Spleen (tissue), 11 donors: ENCODE measurements around the gene HMX1. TPM values are rescaled to one million over a fixed set of nuclear protein-coding genes. Genes with fewer than 3 reads are reported as not detected.
A peak's percentile ranks its signal among the peaks of the same experiment; 100 is the strongest.

Experiments
- DNase-seq: peaks from one replicate; pipeline ENCODE4 v3.0.0-alpha.2; 2020
- H3K27ac ChIP-seq, 8 donors: fragments of 200-600 bp; sonication (generic) in 7 of 8; 1 replicate in 4 of 8; 2 replicates in 4 of 8; pipeline versions ENCODE4 v1.5.0 to v1.8.0; 2016 to 2021; ENCODE audit warnings: inconsistent platforms in 4 of 8, mild to moderate bottlenecking in 4 of 8, moderate library complexity in 1 of 8
- H3K27me3 ChIP-seq, 7 donors: fragments of 200-600 bp; sonication (generic) in 6 of 7; replicated peaks in 1 of 7; 1 replicate in 4 of 7; 2 replicates in 3 of 7; pipeline versions ENCODE4 v1.5.0 to v1.8.0; 2016 to 2021; ENCODE audit warnings: inconsistent platforms in 3 of 7, mild to moderate bottlenecking in 1 of 7
- H3K36me3 ChIP-seq, 6 donors: fragments of 200-600 bp; sonication (generic) in 5 of 6; 1 replicate in 4 of 6; 2 replicates in 2 of 6; pipeline versions ENCODE4 v1.5.0 to v1.8.0; 2016 to 2021; ENCODE audit warnings: inconsistent platforms in 2 of 6
- H3K4me1 ChIP-seq, 6 donors: fragments of 200-600 bp; sonication (generic) in 5 of 6; 1 replicate in 3 of 6; 2 replicates in 3 of 6; pipeline versions ENCODE4 v1.5.0 to v1.8.0; 2016 to 2021; ENCODE audit warnings: inconsistent platforms in 3 of 6
- H3K4me3 ChIP-seq, 8 donors: fragments of 200-600 bp; sonication (generic) in 7 of 8; 1 replicate in 4 of 8; 2 replicates in 4 of 8; pipeline versions ENCODE4 v1.5.0 to v1.8.0; 2016 to 2021; ENCODE audit warnings: inconsistent platforms in 4 of 8, mild to moderate bottlenecking in 4 of 8, moderate library complexity in 2 of 8
- H3K9me3 ChIP-seq, 8 donors: fragments of 200-600 bp; sonication (generic) in 7 of 8; 1 replicate in 4 of 8; 2 replicates in 4 of 8; pipeline versions ENCODE4 v1.5.0 to v1.8.0; 2016 to 2021; ENCODE audit warnings: inconsistent platforms in 4 of 8
- CTCF ChIP-seq, 11 experiments: fragments of 200-600 bp in 7 of 11; fragments of 450-650 bp in 4 of 11; sonication (generic) in 4 of 11; IDR thresholded peaks in 8 of 11; conservative IDR thresholded peaks in 3 of 11; 1 replicate in 7 of 11; 2 replicates in 4 of 11; pipeline versions ENCODE4 v1.4.0 to v1.8.0; 2016 to 2021; ENCODE audit warnings: antibody characterized with exemption in 11 of 11, inconsistent platforms in 4 of 11, mild to moderate bottlenecking in 1 of 11
- POLR2A ChIP-seq, 3 donors: fragments of 450-650 bp; IDR thresholded peaks; one replicate each; pipeline ENCODE4 v1.5.1; 2017; ENCODE audit warnings: antibody characterized with exemption in 3 of 3, mild to moderate bottlenecking in 1 of 3
- POLR2AphosphoS5 ChIP-seq, 3 donors: sonication (generic); formaldehyde crosslinking; IDR thresholded peaks; one replicate each; pipeline ENCODE4 v1.5.1; 2017; ENCODE audit warnings: antibody characterized with exemption in 3 of 3
- WGBS, 5 donors: extraction: QIAGEN DNeasy Blood & Tissue Kit in 3 of 5; methylation state at CpG; one replicate each; pipeline versions ENCODE4 v1.1.5 to v1.1.7; 2013 to 2018; 5-methylcytosine and 5-hydroxymethylcytosine counted together
- intact Hi-C: fragments of 100-400 bp; cut with DNase I; formaldehyde crosslinking; loops from one replicate; pipeline ENCODE4 v1.15.0; 2023; ENCODE audit warnings: low total_unique reads
- polyA plus RNA-seq, 3 donors: library from polyadenylated mRNA; stranded (reverse); fragments of 200-250 nt; gene quantifications; one replicate each; pipeline ENCODE4 v1.2.1, GENCODE V29; 2013
- total RNA-seq, 7 donors: library from RNA; depleted of rRNA in 3 of 7; stranded (reverse); fragments of >200 nt in 3 of 7; fragmentation: NEBNext Ultra II Directional in 4 of 7; extraction: Animal tissue kit (Norgen Biotek cat#: 25700) in 4 of 7; gene quantifications; one replicate each; pipeline versions ENCODE4 v1.1.0 to v1.2.1, GENCODE V29; 2016 to 2021
- donor health status: healthy with polysubstance abuse.
- donor health status: DM: no; HTN: no; CAD: no; lungs with moderate emphysema.
- donor health status: DM: no; HTN: no; CAD: no.
- donor health status: Bipolar disorder and iron deficiency.
- donor health status: healthy.
- donor health status: DM: no; HTN: no; CAD: no.
- donor health status: DM: yes; HTN: yes; CAD: no.

The HMX1 gene
- total and polyA plus RNA-seq, 10 donors: not detected

DNA sequence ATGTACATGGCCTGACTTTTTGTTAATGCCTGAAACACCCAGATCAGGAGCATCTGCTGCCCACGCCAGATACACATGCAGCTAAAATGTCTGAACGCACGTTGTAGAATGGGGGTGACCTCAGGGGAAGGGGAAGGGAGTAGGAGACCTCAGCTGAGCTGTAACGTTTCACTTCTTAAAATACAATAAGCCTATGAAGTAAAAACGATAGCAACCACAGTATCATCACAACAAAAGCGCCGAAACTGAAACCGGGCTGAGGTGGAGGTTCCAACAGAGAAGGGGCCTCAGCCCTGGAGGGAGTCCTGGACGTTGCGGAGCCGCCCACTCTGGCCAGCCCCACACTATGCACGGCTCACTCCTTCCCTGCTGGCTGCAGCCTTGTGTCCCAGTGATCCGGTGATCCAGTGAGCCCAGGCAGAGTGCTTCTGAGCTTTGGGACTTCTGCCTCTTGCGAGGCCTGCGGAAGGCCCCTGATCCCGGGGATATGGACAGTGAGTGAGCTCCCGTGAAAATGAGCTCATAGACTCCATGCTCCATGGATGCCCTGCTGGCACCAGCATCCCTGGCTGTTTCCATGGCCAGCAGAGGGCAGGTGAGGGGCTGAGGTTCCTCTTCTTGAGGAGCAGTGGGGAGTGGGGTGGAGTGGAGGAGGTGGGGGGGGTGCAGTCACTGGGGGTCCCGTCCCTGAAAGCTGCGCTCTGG is 52.0 kb downstream of the HMX1 start:
- H3K4me1 ChIP-seq: no peaks in the 10 kb centered on the region
- DNase-seq: no peak
- H3K27ac ChIP-seq: no peak overlapping the region
- TF ChIP-seq POLR2AphosphoS5 (IDR thresholded peaks at IDR 0.05): no peak
- H3K4me3 ChIP-seq: no peak overlapping the region
- H3K27me3 ChIP-seq: peaks cover 0 to 52% (median 0%) of the 10 kb centered on the region in 7 donors
- no peaks in the 10 kb centered on the region for H3K9me3 ChIP-seq
- intact Hi-C loops: no loop called here
- 72 to 84% (median 80%) methylated on average over 19 of the region's 19 CpGs for WGBS, 5 donors
- H3K36me3 ChIP-seq: no peaks in the 10 kb centered on the region

- no peak for DNase-seq
- WGBS, 5 donors: 68 to 91% (median 80%) methylated on average over 8 of the region's 8 CpGs
- no peaks in the 10 kb centered on the region for H3K36me3 ChIP-seq
- intact Hi-C loops: no loop called here
- no peak overlapping the region for H3K27ac ChIP-seq
- peaks cover 0 to 52% (median 0%) of the 10 kb centered on the region in 7 donors for H3K27me3 ChIP-seq
- no peak overlapping the region for H3K4me3 ChIP-seq
- H3K4me1 ChIP-seq: no peaks in the 10 kb centered on the region
- TF ChIP-seq POLR2A (IDR thresholded peaks at IDR 0.05): no peak
- TF ChIP-seq POLR2AphosphoS5 (IDR thresholded peaks at IDR 0.05): no peak
- no peak for TF ChIP-seq CTCF (IDR thresholded peaks at IDR 0.05 in 8 of 11, conservative IDR thresholded peaks at IDR 0.05 in 3 of 11)
- no peaks in the 10 kb centered on the region for H3K9me3 ChIP-seq
Measured at GRCh38 chr4:8819019-8819418, 52.6 kb downstream of the HMX1 start.

- intact Hi-C loops: no loop called here
- peak; percentile 57 for DNase-seq
- no peak for TF ChIP-seq CTCF (IDR thresholded peaks at IDR 0.05 in 8 of 11, conservative IDR thresholded peaks at IDR 0.05 in 3 of 11)
- TF ChIP-seq POLR2A (IDR thresholded peaks at IDR 0.05): no peak
- no peak for TF ChIP-seq POLR2AphosphoS5 (IDR thresholded peaks at IDR 0.05)
- WGBS, 5 donors: 76 to 83% (median 78%) methylated on average over 6 to 11 of the region's 11 CpGs
- Histone ChIP-seq H3K36me3 (no peaks in the 10 kb centered on the region), H3K9me3 (no peaks in the 10 kb centered on the region), H3K27ac (no peak overlapping the region), H3K4me1 (no peaks in the 10 kb centered on the region), H3K27me3 (peaks cover 0 to 52% (median 0%) of the 10 kb centered on the region in 7 donors), H3K4me3 (no peak overlapping the region)
Measured at GRCh38 chr4:8818063-8818881, 53.4 kb downstream of the HMX1 start.

GRCh38 chr4:8817813-8818062 is 53.9 kb downstream of the HMX1 start:
- intact Hi-C loops: no loop called here
- 16 to 39% (median 21%) methylated on average over 2 to 5 of the region's 5 CpGs for WGBS, 5 donors
- Histone ChIP-seq H3K4me3 (no peak overlapping the region), H3K36me3 (no peaks in the 10 kb centered on the region), H3K27me3 (peaks cover 0 to 52% (median 0%) of the 10 kb centered on the region in 7 donors), H3K27ac (no peak overlapping the region), H3K9me3 (no peaks in the 10 kb centered on the region), H3K4me1 (no peaks in the 10 kb centered on the region)
- TF ChIP-seq CTCF (IDR thresholded peaks at IDR 0.05 in 8 of 11, conservative IDR thresholded peaks at IDR 0.05 in 3 of 11) (no peak), POLR2A (IDR thresholded peaks at IDR 0.05) (no peak), POLR2AphosphoS5 (IDR thresholded peaks at IDR 0.05) (no peak)
- DNase-seq: peak; percentile 58
